Cortex of kidney (tissue), 1 donor: ENCODE results near the gene ZNF821.
A peak's percentile ranks its signal among the peaks of the same experiment; 100 is the strongest.
"Not testable (repeated sequence)": the region's sequence is repeated elsewhere in the genome, so short reads cannot be mapped to it uniquely, and the experiment has no call there.

Experiments
- DNase-seq: peaks from one replicate; lab custom pipeline; 2025; lab: John Stamatoyannopoulos, UW

The ZNF821 gene

GRCh38 chr16:71902656-71903365 is 18.8 kb upstream of the ZNF821 start:
- DNase-seq: no peak

GRCh38 chr16:71899171-71899570 is 15.2 kb upstream of the ZNF821 start:
- DNase-seq: no peak

GRCh38 chr16:71896764-71897368 is 12.9 kb upstream of the ZNF821 start:
- DNase-seq: no peak

- no peak for DNase-seq
Observed at GRCh38 chr16:71895679-71896365, 11.8 kb upstream of the ZNF821 start.

DNA sequence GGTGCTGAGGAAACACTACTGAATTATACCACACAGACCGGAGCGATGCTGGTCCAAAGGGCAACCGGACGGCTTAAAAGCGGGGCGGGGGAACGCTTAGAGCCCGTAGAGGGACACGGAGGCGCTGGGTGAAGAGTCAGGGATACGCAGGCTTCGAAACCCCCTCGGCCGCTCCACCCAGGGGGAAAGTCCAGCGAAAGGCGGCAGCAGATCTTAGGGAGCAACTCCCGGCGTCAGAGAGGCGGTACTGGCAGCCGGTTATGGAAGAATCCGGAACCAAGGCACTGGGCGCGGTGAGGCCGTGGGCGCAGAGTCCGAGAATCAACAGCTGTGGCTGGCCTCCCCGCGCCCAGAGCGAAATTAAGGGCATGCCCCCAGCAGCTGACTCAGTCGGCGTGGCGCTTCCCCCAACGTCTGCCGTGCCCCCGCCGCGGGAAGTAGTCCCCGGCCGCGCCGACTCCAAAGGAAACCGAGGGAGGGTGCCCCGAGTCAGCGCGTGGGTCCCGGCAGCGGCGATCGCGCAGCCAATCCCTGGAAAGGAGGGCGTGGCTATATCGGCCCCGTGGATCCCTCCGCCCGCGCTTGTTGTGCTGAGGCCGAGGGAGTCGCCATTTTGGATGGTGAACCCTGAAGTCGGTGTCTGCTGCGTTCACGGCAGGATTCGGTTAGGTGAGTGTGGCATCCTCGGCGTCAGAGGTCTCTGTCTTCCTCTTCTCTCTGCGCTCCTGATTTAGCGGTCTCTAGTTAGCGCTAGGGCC is 11.1 kb upstream of the ZNF821 start, which contains the start of gene IST1:
Gene IST1 (plus strand): TSS at position 611 of the 758 bp plus-strand sequence. CDS start 20,110 bp downstream, outside the sequence.
- peak; percentile 89 for DNase-seq

- DNase-seq: no peak
Observed at GRCh38 chr16:71894229-71894920, 10.4 kb upstream of the ZNF821 start.

DNA sequence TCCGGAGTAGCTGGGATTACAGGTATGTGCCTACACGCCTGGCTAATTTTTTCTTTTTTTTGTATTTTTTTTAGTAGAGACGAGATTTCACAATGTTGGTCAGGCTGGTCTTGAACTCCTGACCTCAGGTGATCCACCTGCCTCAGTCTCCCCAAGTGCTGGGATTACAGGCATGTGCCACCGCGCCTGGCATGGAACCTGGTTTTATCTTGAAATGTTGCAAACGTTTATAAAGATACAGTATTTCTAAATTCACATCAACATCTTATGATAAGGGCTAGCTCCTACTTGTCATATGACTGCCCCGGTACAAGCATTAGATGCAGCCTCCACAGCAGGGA is 9.9 kb upstream of the ZNF821 start:
- DNase-seq: no peak

DNA sequence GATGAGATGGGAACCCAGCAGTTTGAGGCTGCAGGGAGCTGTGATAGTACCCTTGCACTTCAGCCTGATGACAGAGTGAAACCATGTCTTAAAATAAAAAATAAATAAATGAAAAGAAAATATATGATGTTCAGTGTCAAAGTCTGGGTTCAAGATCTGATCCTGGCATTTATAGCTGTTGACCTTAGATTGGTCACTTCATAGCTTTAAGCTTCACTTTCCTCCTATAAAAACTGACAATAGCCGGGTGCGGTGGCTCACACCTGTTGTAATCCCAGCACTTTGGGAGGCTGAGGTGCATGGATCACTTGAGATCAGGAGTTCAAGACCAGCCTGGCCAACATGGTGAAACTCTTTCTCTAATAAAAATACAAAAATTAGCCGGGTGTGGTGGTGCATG is 5.2 kb upstream of the ZNF821 start:
- DNase-seq: no peak

DNA sequence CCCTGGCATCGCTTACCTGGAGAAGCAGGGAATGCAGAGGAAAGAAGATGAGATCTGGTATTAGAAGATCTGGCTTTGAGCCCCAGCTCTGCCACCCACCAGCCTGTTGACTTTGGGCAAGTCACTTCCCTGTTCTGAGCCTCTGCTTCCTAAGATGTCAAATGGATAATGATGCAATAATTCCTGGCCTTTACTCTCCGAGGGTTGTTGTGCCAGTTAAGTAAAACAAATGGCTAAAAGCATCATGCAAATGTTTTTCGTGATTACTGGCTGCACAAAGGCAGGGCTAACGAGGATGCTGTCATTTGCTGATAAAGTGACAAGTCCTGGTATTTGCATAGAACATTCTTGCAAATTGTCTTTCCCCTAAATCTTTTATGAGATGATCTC is 1.3 kb upstream of the ZNF821 start:
- no peak for DNase-seq

GRCh38 chr16:71883168-71883848 is 674 bp downstream of the ZNF821 start:
- DNase-seq: no peak

GRCh38 chr16:71882505-71883167 is 1.3 kb downstream of the ZNF821 start:
- no peak for DNase-seq

GRCh38 chr16:71880176-71880575 is 3.8 kb downstream of the ZNF821 start:
- no peak for DNase-seq

GRCh38 chr16:71878911-71879310 is 5.1 kb downstream of the ZNF821 start:
- no peak for DNase-seq

- DNase-seq: no peak
Observed at GRCh38 chr16:71873199-71873598, 10.8 kb downstream of the ZNF821 start.

GRCh38 chr16:71870818-71871217 is 13.2 kb downstream of the ZNF821 start:
- no peak for DNase-seq

DNA sequence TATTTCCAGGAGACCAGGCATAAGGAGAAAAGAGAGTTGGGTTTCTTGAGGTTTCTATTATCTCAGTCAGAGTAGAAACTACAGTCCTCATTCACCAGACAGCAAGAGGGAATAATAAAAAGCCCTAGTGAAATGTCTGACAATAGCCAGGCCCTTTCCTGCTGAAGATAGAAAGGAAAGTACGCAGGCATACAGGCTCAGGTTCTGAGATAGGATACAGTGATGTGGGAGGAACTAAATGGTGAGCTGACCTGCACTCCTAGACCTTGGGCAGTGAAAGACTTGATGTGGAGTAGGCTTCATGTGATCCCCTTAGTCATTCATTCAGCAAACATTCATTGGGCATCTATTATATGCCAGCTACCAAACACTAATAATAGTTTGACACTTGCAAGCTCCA is 14.9 kb downstream of the ZNF821 start:
- no peak for DNase-seq

DNA sequence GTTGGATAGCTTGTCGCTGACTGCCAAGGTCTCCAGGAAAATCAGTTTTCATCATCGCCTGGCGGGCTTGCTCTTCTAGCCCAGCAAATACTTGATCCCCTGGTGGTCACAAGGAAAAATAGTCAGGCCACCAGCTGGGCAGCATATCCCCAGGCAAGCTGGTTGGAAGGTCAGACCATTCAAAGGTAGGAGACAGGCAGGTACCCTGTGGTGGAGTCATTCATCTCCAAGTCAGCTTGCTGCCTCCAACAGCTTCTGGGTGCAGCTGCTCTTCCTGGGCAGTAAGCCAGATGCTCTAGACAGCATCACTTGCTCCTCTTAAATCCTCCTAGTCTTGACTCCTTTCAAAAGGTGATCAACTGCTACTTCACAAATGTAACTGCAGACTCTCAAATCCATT is 16.0 kb downstream of the ZNF821 start:
- DNase-seq: no peak

DNA sequence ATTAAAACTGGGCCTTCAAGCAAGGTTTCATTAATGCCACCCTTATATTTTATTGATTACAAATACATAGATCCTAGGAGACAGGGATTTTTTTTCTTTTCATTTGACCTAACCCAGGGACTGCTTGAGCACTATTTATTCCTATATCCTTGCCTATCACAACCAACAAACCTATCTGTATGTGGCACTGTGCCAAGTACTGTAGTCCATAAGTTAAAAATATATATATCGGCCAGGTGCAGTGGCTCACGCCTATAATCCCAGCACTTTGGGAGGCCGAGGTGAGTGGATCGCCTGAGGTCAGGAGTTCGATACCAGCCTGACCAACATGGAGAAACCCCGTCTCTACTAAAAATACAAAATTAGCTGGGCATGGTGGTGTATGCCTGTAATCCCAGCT is 16.8 kb downstream of the ZNF821 start:
- DNase-seq: not testable (repeated sequence)

GRCh38 chr16:71865173-71865863 is 18.7 kb downstream of the ZNF821 start:
- DNase-seq: no peak

DNA sequence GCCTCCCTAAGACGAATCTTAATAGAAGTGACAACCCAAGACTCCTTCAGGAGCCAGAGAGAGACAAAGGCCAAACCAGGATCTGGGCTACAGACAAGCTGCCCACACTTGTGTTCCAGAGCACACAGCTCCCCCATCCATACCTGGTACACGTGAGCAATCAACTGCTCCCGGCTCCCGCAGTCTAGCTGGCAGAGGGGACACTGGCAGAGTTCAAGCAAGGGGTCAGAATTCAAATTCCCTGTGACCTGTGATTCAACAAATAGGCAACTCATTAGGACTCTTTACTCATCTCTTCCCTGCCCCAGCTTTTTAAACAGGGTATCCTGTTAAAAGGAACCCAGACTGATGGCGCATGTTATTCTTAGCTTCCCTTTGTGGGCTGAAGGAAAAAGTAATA is 20.0 kb downstream of the ZNF821 start:
- no peak for DNase-seq
